ENCODE measurements around the gene BAD.

Gene BAD

GRCh38 chr11:64232967-64233315 lies 51.5 kb downstream of the BAD start:
- no peak for DNase-seq (ENCODE audit: low read depth in 2 of 2, low spot score in 1 of 2)

DNA sequence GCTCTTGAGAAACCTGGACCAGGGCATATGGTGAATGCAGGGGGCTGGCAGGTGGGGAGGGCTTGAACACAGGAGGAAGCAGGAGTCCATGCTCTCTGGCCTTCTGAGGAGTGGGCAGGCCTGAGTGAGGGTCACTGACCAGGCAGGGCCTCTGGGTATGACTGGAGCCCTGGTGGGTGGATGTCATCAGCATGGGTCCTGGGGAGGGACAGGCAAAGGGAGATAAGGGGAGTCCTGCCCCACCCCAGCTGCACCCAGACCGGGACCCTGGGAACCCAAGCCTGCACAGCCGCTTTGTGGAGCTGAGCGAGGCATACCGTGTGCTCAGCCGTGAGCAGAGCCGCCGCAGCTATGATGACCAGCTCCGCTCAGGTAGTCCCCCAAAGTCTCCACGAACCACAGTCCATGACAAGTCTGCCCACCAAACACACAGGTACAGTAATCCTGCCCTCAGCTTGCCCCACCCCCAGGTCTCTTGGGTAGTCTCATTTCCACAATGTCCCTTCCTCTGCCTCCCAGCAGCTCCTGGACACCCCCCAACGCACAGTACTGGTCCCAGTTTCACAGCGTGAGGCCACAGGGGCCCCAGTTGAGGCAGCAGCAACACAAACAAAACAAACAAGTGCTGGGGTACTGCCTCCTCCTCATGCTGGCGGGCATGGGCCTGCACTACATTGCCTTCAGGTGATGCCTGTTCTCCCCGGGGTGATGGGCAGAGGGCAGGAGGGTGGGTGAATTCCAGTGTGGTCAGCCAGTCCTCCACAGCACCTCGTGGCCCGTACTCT lies 52.1 kb downstream of the BAD start:
- no peak for DNase-seq (ENCODE audit: low read depth in 2 of 2, low spot score in 1 of 2)

DNA sequence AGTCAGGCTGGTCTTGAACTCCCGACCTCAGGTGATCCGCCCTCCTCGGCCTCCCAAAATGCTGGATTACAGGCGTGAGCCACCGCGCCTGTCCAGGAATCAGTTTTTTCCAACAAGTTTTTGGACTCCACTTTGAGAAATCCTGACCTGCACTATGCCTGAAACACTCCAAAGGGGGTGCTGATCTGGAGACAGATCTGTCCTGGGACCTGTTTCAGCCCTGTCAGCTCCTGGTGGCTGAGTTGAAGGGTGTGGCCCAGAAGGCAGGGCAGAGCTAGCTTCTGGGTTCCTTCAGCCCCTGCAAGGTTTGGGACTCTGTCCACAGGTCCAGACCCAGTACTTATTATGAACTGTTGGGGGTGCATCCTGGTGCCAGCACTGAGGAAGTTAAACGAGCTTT lies 52.9 kb downstream of the BAD start:
- no peak for DNase-seq (ENCODE audit: low read depth in 2 of 2, low spot score in 1 of 2)

GRCh38 chr11:64230985-64231365 lies 53.5 kb downstream of the BAD start:
- DNase-seq (ENCODE audit: low read depth in 2 of 2, low spot score in 1 of 2), result no peak

GRCh38 chr11:64230171-64230984 lies 54.1 kb downstream of the BAD start, which contains the start of gene DNAJC4:
Gene DNAJC4, plus strand, starts transcription at chr11:64230548. Its CDS starts 307 bp downstream, at chr11:64230855.
- peak; percentile 60 to 78 for DNase-seq (ENCODE audit: low read depth in 2 of 2, low spot score in 1 of 2)

DNA sequence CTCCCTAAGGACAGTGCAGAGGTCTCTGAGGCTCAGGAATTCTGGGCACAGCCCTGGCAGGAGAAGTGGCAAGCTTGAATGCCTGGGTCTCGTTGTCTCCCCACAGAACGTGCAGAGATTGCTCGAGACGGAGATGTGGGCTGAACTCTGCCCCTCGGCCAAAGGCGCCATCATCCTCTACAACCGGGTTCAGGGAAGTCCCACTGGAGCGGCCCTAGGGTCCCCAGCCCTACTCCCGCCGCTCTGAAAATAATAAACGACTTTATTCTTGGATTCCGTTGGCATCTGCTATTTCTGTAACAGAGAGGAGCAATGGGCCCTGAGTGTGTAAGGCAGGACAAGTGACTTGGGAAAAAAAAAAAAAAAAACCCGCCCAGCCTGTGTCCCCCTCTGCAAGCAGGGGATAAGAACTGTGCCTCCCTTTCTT lies 54.7 kb downstream of the BAD start:
- no peak for DNase-seq (ENCODE audit: low read depth in 2 of 2, low spot score in 1 of 2)

- DNase-seq (ENCODE audit: low read depth in 2 of 2, low spot score in 1 of 2), result no peak
These were observed 55.2 kb downstream of the BAD start for GRCh38 chr11:64229090-64229743.

GRCh38 chr11:64227405-64227956 lies 57.0 kb downstream of the BAD start:
- no peak for DNase-seq (ENCODE audit: low read depth in 2 of 2, low spot score in 1 of 2)

DNA sequence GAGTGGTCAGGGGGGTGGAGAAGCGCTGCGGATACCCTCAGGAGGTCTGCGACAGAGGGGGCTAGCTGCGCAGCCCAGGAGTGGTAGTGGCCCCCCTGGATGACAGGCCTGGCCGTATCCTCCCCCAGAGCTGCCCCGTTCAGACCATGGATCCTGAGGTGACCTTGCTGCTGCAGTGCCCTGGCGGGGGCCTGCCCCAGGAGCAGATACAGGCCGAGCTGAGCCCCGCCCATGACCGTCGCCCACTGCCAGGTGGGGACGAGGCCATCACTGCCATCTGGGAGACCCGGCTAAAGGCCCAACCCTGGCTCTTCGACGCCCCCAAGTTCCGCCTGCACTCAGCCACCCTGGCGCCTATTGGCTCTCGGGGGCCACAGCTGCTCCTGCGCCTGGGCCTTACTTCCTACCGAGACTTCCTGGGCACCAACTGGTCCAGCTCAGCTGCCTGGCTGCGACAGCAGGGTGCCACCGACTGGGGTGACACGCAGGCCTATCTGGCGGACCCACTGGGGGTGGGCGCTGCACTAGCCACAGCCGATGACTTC lies 57.9 kb downstream of the BAD start:
- no peak for DNase-seq (ENCODE audit: low read depth in 2 of 2, low spot score in 1 of 2)

- DNase-seq (ENCODE audit: low read depth in 2 of 2, low spot score in 1 of 2), result peak; percentile 82 to 90
These were observed 58.6 kb downstream of the BAD start, which contains the start of the genes NUDT22 and TRPT1 for GRCh38 chr11:64225608-64226506. Gene NUDT22, plus strand, starts transcription at chr11:64226274. Its CDS starts 379 bp downstream, at chr11:64226653. Gene TRPT1, minus strand, starts transcription at chr11:64226186. Its CDS starts 326 bp downstream, at chr11:64225860.

DNA sequence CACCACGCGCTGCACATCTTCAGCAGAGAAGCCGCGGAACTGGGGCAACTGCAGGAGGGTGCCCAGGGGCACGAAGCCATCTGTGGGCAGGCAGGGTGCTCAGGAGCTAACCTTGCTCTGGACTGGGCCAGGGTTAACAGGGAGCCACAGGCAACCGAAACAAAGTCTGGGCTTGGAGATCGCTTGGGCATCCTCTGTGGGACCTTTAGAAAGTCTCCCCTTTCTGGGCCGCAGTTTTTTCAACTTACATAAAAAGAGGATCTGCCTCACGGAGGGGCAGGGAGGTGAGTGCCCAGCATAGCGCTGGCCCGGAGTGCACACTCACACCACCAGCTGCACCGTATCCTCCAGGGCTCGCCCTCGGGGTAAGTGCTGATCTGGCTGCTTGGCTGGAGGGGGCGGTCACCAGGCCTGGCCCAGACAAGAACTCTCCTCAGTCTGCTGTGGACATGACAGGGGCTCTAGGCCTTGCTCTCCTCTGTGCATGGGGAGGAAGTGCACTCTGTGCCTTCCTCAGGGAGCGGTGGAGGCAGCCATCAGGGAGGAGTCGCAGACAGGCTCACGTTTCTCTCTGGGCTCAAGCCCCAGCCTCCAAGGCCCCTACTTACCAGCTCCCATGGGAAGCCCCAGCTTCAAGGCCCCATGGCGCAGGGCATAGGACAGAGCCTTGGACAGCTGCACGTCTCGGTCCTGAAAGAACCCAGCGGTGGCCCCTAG lies 59.4 kb downstream of the BAD start:
- DNase-seq (ENCODE audit: low read depth in 2 of 2, low spot score in 1 of 2), result no peak

- no peak for DNase-seq (ENCODE audit: low read depth in 2 of 2, low spot score in 1 of 2)
These were observed 60.1 kb downstream of the BAD start for GRCh38 chr11:64224151-64224890.

DNA sequence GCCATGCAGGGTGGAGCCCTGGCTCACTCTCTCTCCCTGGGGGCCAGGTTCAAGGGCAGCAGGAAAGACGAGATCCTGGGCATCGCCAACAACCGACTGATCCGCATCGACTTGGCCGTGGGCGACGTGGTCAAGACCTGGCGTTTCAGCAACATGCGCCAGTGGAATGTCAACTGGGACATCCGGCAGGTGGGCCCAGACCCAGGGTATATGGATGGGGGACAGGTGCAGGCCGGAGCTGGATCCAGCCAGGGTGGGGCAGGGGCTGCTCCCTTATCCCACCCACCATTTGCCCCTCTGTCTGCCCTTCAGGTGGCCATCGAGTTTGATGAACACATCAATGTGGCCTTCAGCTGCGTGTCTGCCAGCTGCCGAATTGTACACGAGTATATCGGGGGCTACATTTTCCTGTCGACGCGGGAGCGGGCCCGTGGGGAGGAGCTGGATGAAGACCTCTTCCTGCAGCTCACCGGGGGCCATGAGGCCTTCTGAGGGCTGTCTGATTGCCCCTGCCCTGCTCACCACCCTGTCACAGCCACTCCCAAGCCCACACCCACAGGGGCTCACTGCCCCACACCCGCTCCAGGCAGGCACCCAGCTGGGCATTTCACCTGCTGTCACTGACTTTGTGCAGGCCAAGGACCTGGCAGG lies 61.3 kb downstream of the BAD start:
- no peak for DNase-seq (ENCODE audit: low read depth in 2 of 2, low spot score in 1 of 2)

DNA sequence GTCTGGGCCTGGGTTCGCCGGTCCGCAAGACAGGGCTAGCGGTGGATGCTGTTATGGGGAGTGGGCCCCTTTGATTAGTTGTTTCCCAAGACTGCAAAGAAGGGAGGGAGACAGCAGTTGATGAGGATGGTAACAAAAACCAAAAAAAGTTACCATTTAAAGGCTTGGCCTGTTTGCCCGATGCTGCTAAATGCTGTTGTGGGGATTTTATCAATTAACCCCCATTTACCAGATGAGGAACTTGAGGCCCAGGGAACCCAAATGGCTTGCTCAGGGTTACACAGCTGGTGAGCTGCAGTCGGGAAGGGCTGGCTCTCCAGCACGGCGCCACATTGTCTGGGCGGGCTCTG lies 61.8 kb downstream of the BAD start:
- DNase-seq (ENCODE audit: low read depth in 2 of 2, low spot score in 1 of 2), result no peak

- DNase-seq (ENCODE audit: low read depth in 2 of 2, low spot score in 1 of 2), result no peak
These were observed 63.7 kb downstream of the BAD start for GRCh38 chr11:64220798-64221197.

GRCh38 chr11:64220271-64220670 lies 64.2 kb downstream of the BAD start:
- DNase-seq (ENCODE audit: low read depth in 2 of 2, low spot score in 1 of 2), result no peak
